HG02759 (cell line): Measurements from ENCODE around the gene TBC1D5.

Experiments
- ATAC-seq: cut with Tn5 transposase; IDR thresholded peaks from one replicate; pipeline ENCODE4 v1.9.1; 2021; ENCODE audit warnings: mild to moderate bottlenecking, moderate library complexity; ENCODE audit not compliant: unreplicated experiment

The TBC1D5 gene

DNA sequence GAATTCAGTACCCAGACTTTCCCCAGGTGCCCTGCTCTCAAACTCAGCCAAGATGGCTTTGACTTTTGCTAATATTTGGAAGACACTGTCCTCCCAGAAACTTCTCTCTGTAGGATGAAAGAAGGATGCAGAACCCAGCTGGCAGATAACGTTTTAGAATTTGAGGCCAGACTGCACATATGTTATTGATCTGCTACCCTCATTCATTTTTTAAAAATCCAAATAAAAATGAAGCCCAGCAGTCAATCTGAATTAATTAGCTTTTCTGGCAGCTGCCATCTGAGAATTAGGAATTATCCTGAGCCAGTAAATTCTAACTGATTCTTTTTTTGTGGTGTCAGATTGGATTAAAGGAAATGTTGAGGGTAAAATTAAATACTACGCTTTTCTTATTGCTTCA, 621.1 kb downstream of the TBC1D5 start:
- ATAC-seq, result no peak

DNA sequence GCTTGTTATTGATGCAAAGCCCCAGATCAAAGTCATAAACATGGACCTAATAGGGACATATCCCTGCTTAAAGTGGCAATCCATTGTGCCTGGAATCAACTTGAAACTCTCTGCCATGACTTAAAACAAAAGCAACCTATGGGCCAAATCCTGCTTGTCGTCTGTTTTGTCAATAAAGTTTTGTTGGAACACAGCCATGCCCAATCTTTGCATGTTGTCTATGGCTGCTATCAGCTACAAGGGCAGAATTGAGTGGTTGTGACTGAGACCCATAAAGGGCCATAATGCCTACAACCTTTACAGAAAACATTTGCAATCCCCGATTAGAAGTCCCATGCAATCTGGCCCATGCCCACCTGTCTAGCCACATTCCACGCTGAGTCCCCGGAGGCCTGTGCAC, 622.3 kb downstream of the TBC1D5 start:
- ATAC-seq, result no peak

DNA sequence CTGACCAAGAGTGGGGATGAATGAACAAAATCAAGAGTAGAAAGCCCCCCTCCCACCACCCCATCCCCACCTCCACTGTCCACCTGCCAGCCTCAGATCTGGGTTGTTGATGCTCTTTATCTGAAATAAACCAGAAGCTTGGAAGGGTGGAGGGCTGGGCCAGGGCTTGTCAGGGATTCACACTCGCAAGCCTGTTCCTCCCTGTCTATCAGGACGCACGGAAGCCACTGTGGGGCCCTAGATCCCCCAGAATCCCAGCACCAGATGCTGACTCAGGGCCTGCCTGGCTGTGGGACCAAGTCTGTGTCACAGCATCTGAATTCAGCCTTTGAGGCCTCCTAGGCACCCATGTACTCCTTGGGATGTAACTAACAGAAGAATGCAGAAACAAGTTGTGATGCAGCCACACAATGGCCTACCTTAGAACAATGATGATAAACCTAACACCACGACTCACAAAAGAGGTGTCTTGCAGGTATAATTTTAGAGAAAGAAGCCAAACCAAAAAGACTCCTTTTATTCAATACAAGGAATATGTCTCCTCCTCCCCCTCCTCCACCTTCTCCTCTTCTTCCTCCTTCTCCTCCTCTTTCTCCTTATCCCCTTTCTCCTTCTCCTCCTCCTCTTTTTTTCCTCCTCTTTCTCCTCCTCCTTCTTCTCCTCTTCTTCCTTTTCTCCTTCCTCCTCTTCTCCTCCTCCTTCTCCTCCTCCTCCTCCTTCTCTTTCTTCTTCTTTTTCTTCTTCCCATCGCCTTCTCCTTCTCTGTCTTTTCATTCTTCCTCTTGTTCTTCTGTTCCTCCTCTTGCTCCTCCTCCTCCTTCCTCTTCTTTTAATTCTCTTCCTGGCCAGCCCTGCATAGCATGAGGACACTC, 623.0 kb downstream of the TBC1D5 start:
- ATAC-seq, result no peak

DNA sequence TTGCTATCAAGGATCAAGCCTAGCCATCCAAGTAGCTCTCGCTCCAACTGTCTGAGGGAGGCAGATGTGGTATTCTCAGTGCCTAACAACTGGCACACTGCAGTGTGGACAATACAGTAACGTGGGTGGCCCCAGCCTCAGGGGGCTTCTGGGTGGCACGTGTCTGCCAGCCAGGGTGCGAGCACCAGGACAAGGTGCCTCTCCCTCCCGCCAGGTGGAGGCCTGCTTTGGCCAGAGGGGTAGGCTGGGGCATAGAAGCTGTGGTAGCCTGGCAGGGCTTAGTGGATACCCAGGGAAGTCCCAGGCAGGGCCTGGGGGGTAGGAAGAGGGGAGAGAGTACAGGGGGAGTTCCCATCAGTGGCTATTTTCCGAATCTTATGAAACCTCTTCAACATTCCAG, 623.7 kb downstream of the TBC1D5 start:
- no peak for ATAC-seq

DNA sequence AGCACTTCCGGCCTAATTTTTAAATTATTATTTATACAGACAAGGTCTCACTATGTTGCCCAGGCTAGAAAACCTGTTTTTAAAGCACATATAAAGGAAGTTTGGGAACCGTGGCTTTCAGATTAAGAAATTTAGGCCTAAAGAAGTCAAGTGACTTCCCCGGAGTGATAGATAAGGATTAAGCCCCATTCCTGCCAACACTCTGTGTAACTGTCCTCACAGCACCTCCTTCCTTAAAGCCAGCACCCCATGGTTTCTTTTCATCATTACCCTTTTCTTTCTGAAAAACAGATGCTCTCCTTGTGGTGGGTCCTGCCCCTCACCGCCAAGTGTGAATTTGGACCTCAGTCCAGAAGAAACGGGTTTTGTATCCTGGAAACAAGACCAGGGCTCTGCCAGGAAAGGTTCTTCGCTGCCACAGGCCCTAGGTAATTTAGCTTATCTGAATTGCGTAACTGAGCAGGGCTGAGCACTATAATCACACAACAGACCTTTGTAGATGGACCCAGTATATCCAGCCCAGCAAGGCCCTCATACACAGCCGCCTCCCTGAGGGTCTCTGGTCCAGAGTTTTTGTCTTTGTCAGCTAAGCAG, 626.3 kb downstream of the TBC1D5 start:
- ATAC-seq, result no peak

DNA sequence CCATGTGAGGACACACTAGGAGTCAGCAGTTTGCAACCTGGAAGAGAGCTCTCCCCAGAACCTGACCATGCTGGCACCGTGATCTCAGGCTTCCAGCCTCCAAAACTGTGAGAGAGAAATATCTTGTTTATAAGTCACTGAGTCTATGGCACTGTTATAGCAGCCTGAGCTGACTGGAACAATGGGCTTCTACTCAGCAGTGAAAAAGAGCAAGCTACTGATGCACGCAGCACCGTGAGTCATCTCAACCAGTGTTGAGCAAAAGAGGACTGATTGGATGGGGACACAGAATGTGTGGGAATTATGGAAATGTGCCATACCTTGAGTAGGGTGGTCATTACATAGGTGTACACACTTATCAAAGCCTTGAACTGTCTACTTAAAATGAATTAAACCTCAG, 627.2 kb downstream of the TBC1D5 start:
- no peak for ATAC-seq

DNA sequence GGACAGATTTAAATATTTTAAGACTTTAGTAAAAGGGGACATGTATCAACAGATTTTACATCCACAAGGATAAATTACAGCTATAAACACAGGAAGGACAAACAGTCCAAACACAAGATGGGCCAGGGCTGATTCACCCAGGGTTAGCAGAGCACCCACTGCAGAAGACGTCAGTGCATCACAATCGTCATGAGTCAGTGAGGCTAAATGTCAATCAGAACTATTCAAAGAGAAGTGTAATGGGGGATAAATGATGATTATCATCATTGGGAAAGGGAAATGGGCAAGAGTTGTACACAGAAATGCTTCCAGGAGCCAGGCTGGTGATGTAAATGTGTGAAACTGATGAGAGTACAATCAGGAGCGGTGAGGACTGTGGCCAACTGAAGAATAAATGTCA, 630.8 kb downstream of the TBC1D5 start:
- ATAC-seq, result no peak

DNA sequence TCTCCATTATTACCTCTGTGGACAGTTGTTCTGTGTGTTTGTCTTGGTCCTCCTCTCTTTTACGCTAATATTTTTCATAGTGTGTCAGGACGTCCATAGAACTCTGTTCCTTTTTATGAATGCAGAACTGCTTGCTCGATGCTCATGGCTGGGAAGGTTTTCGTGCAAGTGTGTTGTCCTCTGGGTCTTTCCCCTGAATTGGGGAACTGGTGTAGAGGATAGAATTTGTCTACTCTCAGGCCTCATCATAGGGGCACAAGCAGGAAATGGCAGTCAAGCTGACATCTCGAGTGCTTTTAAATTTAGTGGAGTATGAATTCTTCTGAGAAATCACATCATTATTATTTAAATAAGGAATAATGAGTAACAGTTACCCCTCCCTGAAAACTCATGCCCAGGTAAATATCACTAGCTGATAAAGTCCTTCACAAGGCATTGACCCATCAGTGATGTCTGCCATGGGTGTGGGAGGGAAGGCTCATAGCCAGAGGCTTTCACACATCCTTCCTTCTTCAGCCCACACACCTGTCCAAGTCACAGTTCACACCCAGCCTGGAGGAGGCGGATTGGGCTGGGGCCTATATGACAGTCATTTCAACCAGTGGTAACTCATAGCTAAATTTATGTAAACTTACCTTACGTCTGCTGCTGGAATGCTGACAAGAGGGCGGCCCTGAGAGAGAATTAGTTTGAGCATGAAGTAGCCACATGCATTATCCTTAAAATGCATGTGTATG, 631.6 kb downstream of the TBC1D5 start:
- no peak for ATAC-seq
